NCI-H1092 (cell line): ENCODE data around the gene SEPTIN14.
A peak's percentile ranks its signal among the peaks of the same experiment; 100 is the strongest.
"Not testable (repeated sequence)": the region's sequence is repeated elsewhere in the genome, so short reads cannot be mapped to it uniquely, and the experiment has no call there.

Experiments
- DNase-seq: peaks from one replicate; lab custom pipeline; 2025; lab: John Stamatoyannopoulos, UW

The SEPTIN14 gene

GRCh38 chr7:55784151-55784550 lies 78.4 kb downstream of the SEPTIN14 start:
- DNase-seq: no peak

GRCh38 chr7:55778631-55779030 lies 83.9 kb downstream of the SEPTIN14 start:
- no peak for DNase-seq

- no peak for DNase-seq
These were observed 86.4 kb downstream of the SEPTIN14 start for GRCh38 chr7:55776196-55776595.

GRCh38 chr7:55775051-55775420 lies 87.5 kb downstream of the SEPTIN14 start:
- DNase-seq: no peak

- DNase-seq: peak; percentile 33
These were observed 88.1 kb downstream of the SEPTIN14 start for GRCh38 chr7:55774327-55775050.

- no peak for DNase-seq
These were observed 91.8 kb downstream of the SEPTIN14 start for GRCh38 chr7:55770778-55771177.

- not testable (repeated sequence) for DNase-seq
These were observed 109.2 kb downstream of the SEPTIN14 start for GRCh38 chr7:55753274-55753862.

GRCh38 chr7:55744706-55745105 lies 117.8 kb downstream of the SEPTIN14 start:
- not testable (repeated sequence) for DNase-seq
